ENCODE measurements around the gene CERT1.

- TF ChIP-seq EZH2 (IDR thresholded peaks at IDR 0.05; ENCODE audit: borderline replicate concordance, low read length) (no peak), CTCF (conservative IDR thresholded peaks at IDR 0.05 in 1 of 2, IDR thresholded peaks at IDR 0.05 in 1 of 2; ENCODE audit: extremely low read depth in 1 of 2, insufficient read depth in 1 of 2, low read depth in 1 of 2, low read length in 2 of 2) (no peak)
Observed at GRCh38 chr5:75389430-75389829, 122.0 kb downstream of the CERT1 start.
